Trophoblast cell (in vitro differentiated cells and primary cell): Measurements from ENCODE around the gene EVL.

Experiments used
- DNase-seq, 2 donors: peaks; one replicate each; pipeline ENCODE4 v3.0.0-alpha.2; 2016
- H2AFZ ChIP-seq: 2 replicates; pipeline ENCODE4 v1.6.1; 2013; ENCODE audit warnings: low read length, moderate library complexity, mild to moderate bottlenecking; ENCODE audit not compliant: insufficient read depth, poor library complexity
- H2AK5ac ChIP-seq: 2 replicates; pipeline ENCODE4 v1.6.1; 2013; ENCODE audit warnings: mild to moderate bottlenecking, low read length
- H2BK120ac ChIP-seq: 2 replicates; pipeline ENCODE4 v1.6.1; 2013; ENCODE audit warnings: low read length, mild to moderate bottlenecking, moderate library complexity; ENCODE audit not compliant: insufficient read depth, poor library complexity
- H2BK12ac ChIP-seq: 2 replicates; pipeline ENCODE4 v1.6.1; 2013; ENCODE audit warnings: mild to moderate bottlenecking, low read length, moderate library complexity
- H2BK5ac ChIP-seq: 2 replicates; pipeline ENCODE4 v1.6.1; 2013; ENCODE audit warnings: low read length, low read depth, moderate library complexity, mild to moderate bottlenecking; ENCODE audit not compliant: poor library complexity
- H3K14ac ChIP-seq: 2 replicates; pipeline ENCODE4 v1.6.1; 2013; ENCODE audit warnings: mild to moderate bottlenecking, low read length
- H3K18ac ChIP-seq: 2 replicates; pipeline ENCODE4 v1.6.1; 2013; ENCODE audit warnings: mild to moderate bottlenecking, low read length
- H3K23ac ChIP-seq: 2 replicates; pipeline ENCODE4 v1.6.1; 2013; ENCODE audit warnings: low read length
- H3K27ac ChIP-seq: 2 replicates; pipeline ENCODE4 v1.5.1; 2013; ENCODE audit warnings: low read depth, mild to moderate bottlenecking, inconsistent platforms, low read length, moderate library complexity
- H3K27me3 ChIP-seq: 2 replicates; pipeline ENCODE4 v1.6.1; 2013; ENCODE audit warnings: inconsistent platforms, mild to moderate bottlenecking, low read length, moderate library complexity; ENCODE audit not compliant: insufficient read depth
- H3K36me3 ChIP-seq, 2 experiments: 1 replicate in 1 of 2; 2 replicates in 1 of 2; pipeline ENCODE4 v1.6.1; 2013; ENCODE audit warnings: low read length in 2 of 2, mild to moderate bottlenecking in 2 of 2, moderate library complexity in 1 of 2; ENCODE audit not compliant: insufficient read depth in 2 of 2, control insufficient read depth in 1 of 2
- H3K4ac ChIP-seq: 2 replicates; pipeline ENCODE4 v1.6.1; 2013; ENCODE audit warnings: low read depth, mild to moderate bottlenecking, low read length, moderate library complexity
- H3K4me1 ChIP-seq, 2 experiments: 1 replicate in 1 of 2; 2 replicates in 1 of 2; pipeline ENCODE4 v1.6.1; 2013; ENCODE audit warnings: low read length in 2 of 2, mild to moderate bottlenecking in 2 of 2, moderate library complexity in 1 of 2; ENCODE audit not compliant: insufficient read depth in 2 of 2, control insufficient read depth in 1 of 2
- H3K4me2 ChIP-seq: 2 replicates; pipeline ENCODE4 v1.6.1; 2013; ENCODE audit warnings: inconsistent platforms, mild to moderate bottlenecking, low read length, moderate library complexity
- H3K4me3 ChIP-seq: 2 replicates; pipeline ENCODE4 v1.5.1; 2013; ENCODE audit warnings: mild to moderate bottlenecking, low read depth, low read length, inconsistent platforms
- H3K79me1 ChIP-seq: one replicate; pipeline ENCODE4 v1.6.1; 2013; ENCODE audit warnings: low read length
- H3K79me2 ChIP-seq: 2 replicates; pipeline ENCODE4 v1.6.1; 2013; ENCODE audit warnings: low read length, mild to moderate bottlenecking; ENCODE audit not compliant: control insufficient read depth, insufficient read depth, poor library complexity
- H3K9ac ChIP-seq: 2 replicates; pipeline ENCODE4 v1.6.1; 2013; ENCODE audit warnings: mild to moderate bottlenecking, low read length
- H3K9me3 ChIP-seq: 2 replicates; pipeline ENCODE4 v1.6.1; 2013; ENCODE audit warnings: low read depth, mild to moderate bottlenecking, control low read depth, inconsistent platforms, low read length; ENCODE audit not compliant: insufficient read depth
- H4K12ac ChIP-seq: 2 replicates; pipeline ENCODE4 v1.6.1; 2013; ENCODE audit warnings: low read depth, mild to moderate bottlenecking, low read length, moderate library complexity
- H4K8ac ChIP-seq: 2 replicates; pipeline ENCODE4 v1.6.1; 2013; ENCODE audit warnings: low read depth, mild to moderate bottlenecking, low read length, moderate library complexity
- H4K91ac ChIP-seq: one replicate; pipeline ENCODE4 v1.6.1; 2013; ENCODE audit warnings: low read depth, mild to moderate bottlenecking, low read length, moderate library complexity
- WGBS: extraction: QIAGEN DNeasy Blood & Tissue Kit; methylation state at CpG from one replicate; pipeline ENCODE4 v1.1.7; 2013; ENCODE audit warnings: missing lambda C conversion rate; ENCODE audit not compliant: insufficient read length, insufficient coverage; ENCODE audit errors: extremely low coverage; 5-methylcytosine and 5-hydroxymethylcytosine counted together

The EVL gene

GRCh38 chr14:100153560-100153959 lies 88.3 kb downstream of the EVL start:
- Histone ChIP-seq H3K27me3 (peaks cover 4% of the 10 kb centered on the region), H2AK5ac (no peak overlapping the region)

GRCh38 chr14:100155049-100155621 lies 89.9 kb downstream of the EVL start:
- Histone ChIP-seq H3K4me3 (no peak overlapping the region), H2AK5ac (no peak overlapping the region), H3K4me2 (no peak overlapping the region), H2BK120ac (no peak overlapping the region), H2BK5ac (no peak overlapping the region), H3K18ac (no peak overlapping the region), H3K14ac (no peak overlapping the region), H2BK12ac (no peak overlapping the region), H4K8ac (no peak overlapping the region), H3K27me3 (peaks cover 19% of the 10 kb centered on the region), H4K91ac (no peak overlapping the region), H3K27ac (no peak overlapping the region), H3K4me1 (peaks cover 3 to 7% of the 10 kb centered on the region in 2 experiments), H3K4ac (no peak overlapping the region), H3K79me1 (no peaks in the 10 kb centered on the region), H3K9ac (no peak overlapping the region), H3K36me3 (no peaks in the 10 kb centered on the region), H4K12ac (no peak overlapping the region), H3K9me3 (peaks cover 12% of the 10 kb centered on the region), H2AFZ (no peak overlapping the region), H3K23ac (no peak overlapping the region), H3K79me2 (no peaks in the 10 kb centered on the region)
- peak; percentile 23 to 70 for DNase-seq
- no CpG with 5 or more reads among the region's 8 CpGs for WGBS

More at GRCh38 chr14:100153560-100153959, 88.3 kb downstream of the EVL start:
- Histone ChIP-seq H3K9ac (no peak overlapping the region), H4K91ac (no peak overlapping the region), H2BK12ac (no peak overlapping the region), H3K79me2 (no peaks in the 10 kb centered on the region), H3K27ac (no peak overlapping the region), H2BK5ac (no peak overlapping the region), H3K23ac (no peak overlapping the region), H2BK120ac (no peak overlapping the region), H3K4me3 (no peak overlapping the region), H4K12ac (no peak overlapping the region), H3K36me3 (no peaks in the 10 kb centered on the region), H3K4me2 (no peak overlapping the region), H3K4ac (no peak overlapping the region), H3K79me1 (no peaks in the 10 kb centered on the region), H4K8ac (no peak overlapping the region), H3K14ac (no peak overlapping the region), H2AFZ (no peak overlapping the region), H3K18ac (no peak overlapping the region), H3K4me1 (no peaks in the 10 kb centered on the region), H3K9me3 (peaks cover 3% of the 10 kb centered on the region)
- no CpG with 5 or more reads among the region's 6 CpGs for WGBS
- DNase-seq, result no peak

DNA sequence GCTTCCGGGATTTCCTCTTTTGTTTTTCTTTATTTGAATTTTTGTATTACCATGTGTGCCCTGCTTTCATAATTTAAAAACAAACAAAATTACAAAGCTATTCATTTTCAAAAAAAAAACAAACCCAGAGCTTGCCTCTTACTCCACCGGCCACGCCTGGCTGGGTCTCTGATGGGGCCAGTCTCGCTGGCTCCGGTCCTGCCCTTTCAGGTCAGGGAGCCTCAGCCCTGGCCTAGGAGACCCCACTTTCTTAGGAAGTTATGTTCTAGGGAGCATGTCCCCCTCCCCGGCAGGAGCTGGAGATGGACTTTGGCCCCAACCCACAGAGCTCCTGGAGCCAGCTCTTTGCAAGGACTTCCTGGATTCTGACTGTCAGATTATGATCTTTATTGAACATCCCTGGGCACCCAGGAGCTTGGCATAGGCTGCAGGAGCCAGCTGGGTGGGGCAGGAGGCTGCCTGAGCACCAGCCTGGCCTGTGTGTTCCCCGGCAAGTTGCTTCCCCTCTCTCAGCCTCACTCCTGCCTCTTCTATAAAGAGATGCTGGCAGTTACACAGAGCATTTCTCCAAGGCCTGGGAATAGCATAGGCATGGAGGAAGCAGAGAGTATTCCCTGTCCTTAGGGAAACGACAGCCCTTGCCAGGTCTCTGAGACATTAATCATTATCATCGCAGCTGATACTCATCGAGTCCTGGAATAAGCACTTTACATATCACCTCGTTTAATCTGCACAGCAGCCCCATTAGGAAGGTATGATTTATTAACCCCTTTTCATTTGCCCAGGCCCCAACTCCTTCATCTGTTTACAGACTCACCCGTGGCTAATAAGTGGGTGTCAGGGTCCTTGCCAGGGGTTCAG lies 90.8 kb downstream of the EVL start:
- no peak overlapping the region for H3K4me2 ChIP-seq
- H3K4ac ChIP-seq, result no peak overlapping the region
- H2BK5ac ChIP-seq, result no peak overlapping the region
- H2BK12ac ChIP-seq, result no peak overlapping the region
- no peak overlapping the region for H3K4me3 ChIP-seq
- no peak overlapping the region for H3K9ac ChIP-seq
- H3K14ac ChIP-seq, result no peak overlapping the region
- no peak overlapping the region for H4K91ac ChIP-seq
- H3K79me1 ChIP-seq, result no peaks in the 10 kb centered on the region
- H3K18ac ChIP-seq, result no peak overlapping the region
- H2BK120ac ChIP-seq, result no peak overlapping the region
- H2AFZ ChIP-seq, result no peak overlapping the region
- no peaks in the 10 kb centered on the region for H3K79me2 ChIP-seq
- no peak overlapping the region for H3K23ac ChIP-seq
- H2AK5ac ChIP-seq, result no peak overlapping the region
- no peak overlapping the region for H4K8ac ChIP-seq
- no peak overlapping the region for H3K27ac ChIP-seq
- WGBS, result no CpG with 5 or more reads among the region's 12 CpGs
- H3K4me1 ChIP-seq, result peaks cover 3 to 7% of the 10 kb centered on the region in 2 experiments
- H4K12ac ChIP-seq, result no peak overlapping the region
- no peak for DNase-seq
- H3K9me3 ChIP-seq, result peaks cover 17% of the 10 kb centered on the region
- H3K27me3 ChIP-seq, result peaks cover 25% of the 10 kb centered on the region
- H3K36me3 ChIP-seq, result no peaks in the 10 kb centered on the region

DNA sequence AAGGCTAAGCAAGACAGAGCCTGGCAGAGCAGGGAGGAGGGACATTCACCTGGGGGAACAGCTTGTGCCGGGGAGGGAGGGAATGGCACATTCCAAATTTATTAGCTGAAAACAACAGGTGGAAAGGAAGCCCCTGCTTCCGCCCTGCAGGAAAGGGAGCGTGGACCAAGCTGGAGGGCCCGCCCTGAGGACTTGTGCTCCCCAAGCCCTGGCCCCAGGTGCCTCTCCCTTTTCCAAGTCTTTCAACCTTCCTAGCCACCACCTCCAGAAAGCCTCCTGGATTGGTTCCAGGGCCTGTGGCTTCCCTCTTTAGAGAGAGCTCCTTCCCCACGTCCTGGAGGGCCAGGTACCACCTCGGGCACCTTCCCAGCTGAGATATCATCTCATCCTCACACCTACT lies 91.6 kb downstream of the EVL start:
- H4K91ac ChIP-seq, result no peak overlapping the region
- H3K18ac ChIP-seq, result no peak overlapping the region
- no peak overlapping the region for H2BK12ac ChIP-seq
- no peak overlapping the region for H3K14ac ChIP-seq
- no peaks in the 10 kb centered on the region for H3K36me3 ChIP-seq
- H3K79me1 ChIP-seq, result no peaks in the 10 kb centered on the region
- peaks cover 30% of the 10 kb centered on the region for H3K27me3 ChIP-seq
- H2AK5ac ChIP-seq, result no peak overlapping the region
- no peak overlapping the region for H4K12ac ChIP-seq
- peaks cover 17% of the 10 kb centered on the region for H3K9me3 ChIP-seq
- no peak overlapping the region for H3K4me3 ChIP-seq
- H3K27ac ChIP-seq, result no peak overlapping the region
- H3K79me2 ChIP-seq, result no peaks in the 10 kb centered on the region
- no peak for DNase-seq
- no peak overlapping the region for H3K4me2 ChIP-seq
- no peak overlapping the region for H2AFZ ChIP-seq
- no CpG with 5 or more reads among the region's 6 CpGs for WGBS
- H4K8ac ChIP-seq, result no peak overlapping the region
- H2BK120ac ChIP-seq, result no peak overlapping the region
- H3K4ac ChIP-seq, result no peak overlapping the region
- H2BK5ac ChIP-seq, result no peak overlapping the region
- H3K23ac ChIP-seq, result no peak overlapping the region
- H3K4me1 ChIP-seq, result peaks cover 3 to 7% of the 10 kb centered on the region in 2 experiments
- H3K9ac ChIP-seq, result no peak overlapping the region
